DOHH2 (cell line): ENCODE measurements around the gene EBF3.

Experiments
- H3F3A ChIP-seq: fragments of 200-600 bp; sonication (generic), shearing (Covaris generic); 2 replicates; pipeline ENCODE4 v1.6.0; 2016; ENCODE audit warnings: antibody characterized with exemption, mild to moderate bottlenecking; ENCODE audit not compliant: control insufficient read depth, insufficient read depth
- H3K27ac ChIP-seq: fragments of 200-600 bp; sonication (generic); 2 replicates; pipeline ENCODE4 v1.5.1; 2014; ENCODE audit warnings: low read depth, mild to moderate bottlenecking, low read length, moderate library complexity
- H3K27me3 ChIP-seq: fragments of 200-600 bp; sonication (generic); 2 replicates; pipeline ENCODE4 v1.6.1; 2014; ENCODE audit warnings: mild to moderate bottlenecking, low read length, mixed read lengths; ENCODE audit not compliant: control insufficient read depth
- H3K36me3 ChIP-seq: fragments of 200-600 bp; sonication (generic); 2 replicates; pipeline ENCODE4 v1.6.1; 2014; ENCODE audit warnings: mild to moderate bottlenecking, low read length, moderate library complexity, mixed read lengths; ENCODE audit not compliant: control insufficient read depth
- H3K4me1 ChIP-seq: fragments of 200-600 bp; sonication (generic); 2 replicates; pipeline ENCODE4 v1.6.1; 2014; ENCODE audit warnings: mild to moderate bottlenecking, low read length, mixed read lengths; ENCODE audit not compliant: control insufficient read depth
- H3K4me2 ChIP-seq: fragments of 200-600 bp; sonication (generic); 2 replicates; pipeline ENCODE4 v1.6.0; 2014; ENCODE audit warnings: mild to moderate bottlenecking, low read length, moderate library complexity
- H3K4me3 ChIP-seq: fragments of 200-600 bp; sonication (generic); 2 replicates; pipeline ENCODE4 v1.5.1; 2014; ENCODE audit warnings: mild to moderate bottlenecking, low read length, mixed read lengths
- H3K79me2 ChIP-seq: fragments of 200-600 bp; sonication (generic); 2 replicates; pipeline ENCODE4 v1.6.1; 2014; ENCODE audit warnings: mild to moderate bottlenecking, low read length, mixed read lengths; ENCODE audit not compliant: control insufficient read depth
- H3K9me2 ChIP-seq: fragments of 200-600 bp; sonication (generic); replicated peaks from 2 replicates; pipeline ENCODE4 v1.6.1; 2014; ENCODE audit warnings: mild to moderate bottlenecking, low read length, mixed read lengths; ENCODE audit not compliant: control insufficient read depth
- H3K9me3 ChIP-seq: fragments of 200-600 bp; sonication (generic); 2 replicates; pipeline ENCODE4 v1.6.1; 2014; ENCODE audit warnings: antibody characterized with exemption, low read length, mixed read lengths; ENCODE audit not compliant: control insufficient read depth, insufficient read depth
- H4K20me1 ChIP-seq: fragments of 200-600 bp; sonication (generic); 2 replicates; pipeline ENCODE4 v1.6.0; 2014; ENCODE audit warnings: low read depth, mild to moderate bottlenecking, antibody characterized with exemption, low read length, moderate library complexity; ENCODE audit not compliant: control insufficient read depth, insufficient read depth
- EZH2phosphoT487 ChIP-seq: fragments of 200-600 bp; sonication (generic); IDR thresholded peaks from 2 replicates; pipeline ENCODE4 v1.6.1; 2017; ENCODE audit warnings: borderline replicate concordance, mild to moderate bottlenecking, antibody characterized with exemption, low read length, moderate library complexity, mixed read lengths
- TF ChIP-seq, protein P1 (sequence below): fragments of 200-600 bp; sonication (generic); IDR thresholded peaks from one replicate; pipeline ENCODE4 v1.5.1; 2014; ENCODE audit warnings: antibody characterized with exemption, mild to moderate bottlenecking, low read depth, low read length; ENCODE audit not compliant: poor library complexity, severe bottlenecking

The EBF3 gene

DNA sequence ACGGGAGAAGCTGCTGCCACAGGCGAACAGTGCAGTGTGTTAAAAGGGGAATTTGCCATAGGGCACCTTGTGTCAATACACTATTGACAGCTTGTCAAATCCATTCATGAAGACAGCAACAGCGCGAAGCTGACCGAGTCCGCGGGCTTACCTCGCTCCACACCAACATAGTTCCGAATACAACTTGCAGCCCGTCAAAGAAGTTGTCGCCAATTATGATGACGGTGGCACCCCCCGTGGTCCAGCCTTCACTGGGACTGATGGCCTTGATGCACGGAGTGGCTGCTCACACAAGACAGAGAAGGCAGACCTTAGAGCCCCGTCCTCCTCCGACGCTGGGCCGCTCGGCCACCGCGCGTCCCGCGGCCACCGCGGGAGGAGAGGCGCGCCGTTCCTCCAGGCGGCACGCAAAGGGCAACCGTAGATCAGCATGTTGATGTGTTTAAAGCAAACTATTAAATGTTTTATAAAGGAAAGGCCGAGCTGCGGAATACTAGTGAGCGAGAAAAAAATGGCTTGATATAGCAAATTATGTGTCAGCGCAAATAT, 96.4 kb downstream of the EBF3 start:
- H3K9me3 ChIP-seq = no peaks in the 10 kb centered on the region
- TF ChIP-seq, protein P1, sequence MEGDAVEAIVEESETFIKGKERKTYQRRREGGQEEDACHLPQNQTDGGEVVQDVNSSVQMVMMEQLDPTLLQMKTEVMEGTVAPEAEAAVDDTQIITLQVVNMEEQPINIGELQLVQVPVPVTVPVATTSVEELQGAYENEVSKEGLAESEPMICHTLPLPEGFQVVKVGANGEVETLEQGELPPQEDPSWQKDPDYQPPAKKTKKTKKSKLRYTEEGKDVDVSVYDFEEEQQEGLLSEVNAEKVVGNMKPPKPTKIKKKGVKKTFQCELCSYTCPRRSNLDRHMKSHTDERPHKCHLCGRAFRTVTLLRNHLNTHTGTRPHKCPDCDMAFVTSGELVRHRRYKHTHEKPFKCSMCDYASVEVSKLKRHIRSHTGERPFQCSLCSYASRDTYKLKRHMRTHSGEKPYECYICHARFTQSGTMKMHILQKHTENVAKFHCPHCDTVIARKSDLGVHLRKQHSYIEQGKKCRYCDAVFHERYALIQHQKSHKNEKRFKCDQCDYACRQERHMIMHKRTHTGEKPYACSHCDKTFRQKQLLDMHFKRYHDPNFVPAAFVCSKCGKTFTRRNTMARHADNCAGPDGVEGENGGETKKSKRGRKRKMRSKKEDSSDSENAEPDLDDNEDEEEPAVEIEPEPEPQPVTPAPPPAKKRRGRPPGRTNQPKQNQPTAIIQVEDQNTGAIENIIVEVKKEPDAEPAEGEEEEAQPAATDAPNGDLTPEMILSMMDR = no peak
- TF ChIP-seq EZH2phosphoT487 = no peak
- no peaks in the 10 kb centered on the region for H3K9me2 ChIP-seq
- H3K36me3 ChIP-seq = no peaks in the 10 kb centered on the region
- H3K4me3 ChIP-seq = no peak overlapping the region
- H4K20me1 ChIP-seq = no peaks in the 10 kb centered on the region
- no peaks in the 10 kb centered on the region for H3K4me1 ChIP-seq
- no peak overlapping the region for H3K27ac ChIP-seq
- H3K27me3 ChIP-seq = no peaks in the 10 kb centered on the region
- H3K4me2 ChIP-seq = no peak overlapping the region
- no peaks in the 10 kb centered on the region for H3K79me2 ChIP-seq
- no peaks in the 10 kb centered on the region for H3F3A ChIP-seq

- Histone ChIP-seq H3K36me3 (no peaks in the 10 kb centered on the region), H3K9me3 (no peaks in the 10 kb centered on the region), H3K9me2 (no peaks in the 10 kb centered on the region), H3K4me2 (no peak overlapping the region), H3K4me3 (no peak overlapping the region), H3K27me3 (no peaks in the 10 kb centered on the region), H4K20me1 (no peaks in the 10 kb centered on the region), H3K79me2 (no peaks in the 10 kb centered on the region), H3K27ac (no peak overlapping the region), H3F3A (no peaks in the 10 kb centered on the region), H3K4me1 (no peaks in the 10 kb centered on the region)
- TF ChIP-seq EZH2phosphoT487 = no peak
- TF ChIP-seq, protein P1 = no peak
Measured at GRCh38 chr10:129866894-129867293, 97.2 kb downstream of the EBF3 start.

- Histone ChIP-seq H3K4me2 (no peak overlapping the region), H3K4me1 (no peaks in the 10 kb centered on the region), H3K9me2 (no peaks in the 10 kb centered on the region), H4K20me1 (no peaks in the 10 kb centered on the region), H3K36me3 (no peaks in the 10 kb centered on the region), H3K9me3 (no peaks in the 10 kb centered on the region), H3K4me3 (no peak overlapping the region), H3K27me3 (no peaks in the 10 kb centered on the region), H3K79me2 (no peaks in the 10 kb centered on the region), H3K27ac (no peak overlapping the region), H3F3A (no peaks in the 10 kb centered on the region)
- TF ChIP-seq, protein P1 = no peak
- TF ChIP-seq EZH2phosphoT487 = no peak
Measured at GRCh38 chr10:129865960-129866359, 98.1 kb downstream of the EBF3 start.

DNA sequence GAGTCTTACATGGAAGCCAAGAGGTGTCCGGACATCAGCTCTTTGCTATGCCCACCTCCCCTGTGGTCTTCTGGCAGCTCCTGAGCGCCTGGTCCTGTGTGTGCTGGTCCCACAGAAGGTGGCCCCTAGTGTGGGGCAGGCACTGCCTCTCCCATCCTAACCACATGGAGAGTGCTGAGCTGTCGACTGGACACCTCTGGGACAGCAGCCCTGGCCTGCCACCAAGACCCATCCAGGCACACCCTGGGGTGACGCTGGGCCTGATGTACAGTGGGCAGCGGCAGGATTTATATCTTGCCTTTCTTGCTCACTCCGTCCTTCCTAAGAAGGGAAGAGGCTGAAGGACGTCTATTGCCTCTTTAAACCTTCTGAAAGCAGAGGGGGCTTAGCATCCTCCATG, 98.7 kb downstream of the EBF3 start:
- no peaks in the 10 kb centered on the region for H3K36me3 ChIP-seq
- H3K4me3 ChIP-seq = no peak overlapping the region
- no peaks in the 10 kb centered on the region for H3K27me3 ChIP-seq
- H3K9me2 ChIP-seq = no peaks in the 10 kb centered on the region
- H3F3A ChIP-seq = no peaks in the 10 kb centered on the region
- H3K79me2 ChIP-seq = no peaks in the 10 kb centered on the region
- H3K9me3 ChIP-seq = no peaks in the 10 kb centered on the region
- no peak for TF ChIP-seq EZH2phosphoT487
- TF ChIP-seq, protein P1 = no peak
- no peak overlapping the region for H3K27ac ChIP-seq
- H3K4me1 ChIP-seq = no peaks in the 10 kb centered on the region
- no peak overlapping the region for H3K4me2 ChIP-seq
- no peaks in the 10 kb centered on the region for H4K20me1 ChIP-seq
